Spleen (tissue), 11 donors: ENCODE data around the gene LDLRAD1. TPM values are rescaled to one million over a fixed set of nuclear protein-coding genes. Genes with fewer than 3 reads are reported as not detected.

Experiments used
- DNase-seq: peaks from one replicate; pipeline ENCODE4 v3.0.0-alpha.2; 2020
- H3K27ac ChIP-seq, 8 donors: fragments of 200-600 bp; sonication (generic) in 7 of 8; 1 replicate in 4 of 8; 2 replicates in 4 of 8; pipeline versions ENCODE4 v1.5.0 to v1.8.0; 2016 to 2021; ENCODE audit warnings: inconsistent platforms in 4 of 8, mild to moderate bottlenecking in 4 of 8, moderate library complexity in 1 of 8
- H3K27me3 ChIP-seq, 7 donors: fragments of 200-600 bp; sonication (generic) in 6 of 7; replicated peaks in 1 of 7; 1 replicate in 4 of 7; 2 replicates in 3 of 7; pipeline versions ENCODE4 v1.5.0 to v1.8.0; 2016 to 2021; ENCODE audit warnings: inconsistent platforms in 3 of 7, mild to moderate bottlenecking in 1 of 7
- H3K36me3 ChIP-seq, 6 donors: fragments of 200-600 bp; sonication (generic) in 5 of 6; 1 replicate in 4 of 6; 2 replicates in 2 of 6; pipeline versions ENCODE4 v1.5.0 to v1.8.0; 2016 to 2021; ENCODE audit warnings: inconsistent platforms in 2 of 6
- H3K4me1 ChIP-seq, 6 donors: fragments of 200-600 bp; sonication (generic) in 5 of 6; 1 replicate in 3 of 6; 2 replicates in 3 of 6; pipeline versions ENCODE4 v1.5.0 to v1.8.0; 2016 to 2021; ENCODE audit warnings: inconsistent platforms in 3 of 6
- H3K4me3 ChIP-seq, 8 donors: fragments of 200-600 bp; sonication (generic) in 7 of 8; 1 replicate in 4 of 8; 2 replicates in 4 of 8; pipeline versions ENCODE4 v1.5.0 to v1.8.0; 2016 to 2021; ENCODE audit warnings: inconsistent platforms in 4 of 8, mild to moderate bottlenecking in 4 of 8, moderate library complexity in 2 of 8
- H3K9me3 ChIP-seq, 8 donors: fragments of 200-600 bp; sonication (generic) in 7 of 8; 1 replicate in 4 of 8; 2 replicates in 4 of 8; pipeline versions ENCODE4 v1.5.0 to v1.8.0; 2016 to 2021; ENCODE audit warnings: inconsistent platforms in 4 of 8
- POLR2A ChIP-seq, 3 donors: fragments of 450-650 bp; IDR thresholded peaks; one replicate each; pipeline ENCODE4 v1.5.1; 2017; ENCODE audit warnings: antibody characterized with exemption in 3 of 3, mild to moderate bottlenecking in 1 of 3
- POLR2AphosphoS5 ChIP-seq, 3 donors: sonication (generic); formaldehyde crosslinking; IDR thresholded peaks; one replicate each; pipeline ENCODE4 v1.5.1; 2017; ENCODE audit warnings: antibody characterized with exemption in 3 of 3
- WGBS, 5 donors: extraction: QIAGEN DNeasy Blood & Tissue Kit in 3 of 5; methylation state at CpG; one replicate each; pipeline versions ENCODE4 v1.1.5 to v1.1.7; 2013 to 2018; 5-methylcytosine and 5-hydroxymethylcytosine counted together
- intact Hi-C: fragments of 100-400 bp; cut with DNase I; formaldehyde crosslinking; loops from one replicate; pipeline ENCODE4 v1.15.0; 2023; ENCODE audit warnings: low total_unique reads
- polyA plus RNA-seq, 3 donors: library from polyadenylated mRNA; stranded (reverse); fragments of 200-250 nt; gene quantifications; one replicate each; pipeline ENCODE4 v1.2.1, GENCODE V29; 2013
- total RNA-seq, 7 donors: library from RNA; depleted of rRNA in 3 of 7; stranded (reverse); fragments of >200 nt in 3 of 7; fragmentation: NEBNext Ultra II Directional in 4 of 7; extraction: Animal tissue kit (Norgen Biotek cat#: 25700) in 4 of 7; gene quantifications; one replicate each; pipeline versions ENCODE4 v1.1.0 to v1.2.1, GENCODE V29; 2016 to 2021
- TF ChIP-seq, protein P1 (sequence below), 11 experiments: fragments of 200-600 bp in 7 of 11; fragments of 450-650 bp in 4 of 11; sonication (generic) in 4 of 11; IDR thresholded peaks in 8 of 11; conservative IDR thresholded peaks in 3 of 11; 1 replicate in 7 of 11; 2 replicates in 4 of 11; pipeline versions ENCODE4 v1.4.0 to v1.8.0; 2016 to 2021; ENCODE audit warnings: antibody characterized with exemption in 11 of 11, inconsistent platforms in 4 of 11, mild to moderate bottlenecking in 1 of 11
- donor health status: healthy with polysubstance abuse.
- donor health status: DM: no; HTN: no; CAD: no; lungs with moderate emphysema.
- donor health status: DM: no; HTN: no; CAD: no.
- donor health status: Bipolar disorder and iron deficiency.
- donor health status: healthy.
- donor health status: DM: no; HTN: no; CAD: no.
- donor health status: DM: yes; HTN: yes; CAD: no.

The LDLRAD1 gene
- total and polyA plus RNA-seq, 10 donors, result not detected

DNA sequence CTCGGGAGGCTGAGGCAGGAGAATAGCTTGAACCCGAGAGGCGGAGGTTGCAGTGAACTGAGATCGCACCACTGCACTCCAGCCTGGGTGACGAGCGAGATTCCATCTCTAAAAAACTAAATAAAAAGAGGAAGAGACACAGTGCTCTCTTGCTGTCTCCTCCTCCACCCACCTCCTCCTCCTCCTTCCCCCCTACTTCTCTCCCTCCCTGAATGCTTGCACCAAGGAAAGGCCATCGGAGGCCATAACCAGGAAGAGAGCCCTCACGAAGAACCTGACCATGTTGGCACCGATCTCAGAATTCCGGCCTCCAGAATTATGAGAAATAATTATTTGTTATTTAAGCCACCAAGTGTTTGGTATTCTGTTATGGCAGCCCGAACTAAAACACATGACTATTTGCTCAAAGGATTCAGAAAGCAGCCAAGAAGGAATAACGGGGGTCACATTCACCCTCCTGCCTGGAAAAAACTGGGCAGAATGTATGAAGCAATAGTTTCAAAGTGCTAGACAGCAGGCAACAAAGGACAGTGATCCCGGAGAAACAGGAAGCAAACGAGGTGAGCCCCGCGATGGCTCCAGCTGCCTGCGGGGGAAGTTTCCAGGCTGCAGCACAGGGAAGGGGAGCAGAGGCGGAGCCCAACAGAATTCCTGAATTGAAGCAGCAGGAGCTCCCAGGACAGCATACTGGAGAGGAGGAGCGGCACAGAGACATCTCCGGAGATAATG lies 35.8 kb downstream of the LDLRAD1 start:
- intact Hi-C loops, result no loop called here
- H3K27ac ChIP-seq, result peak overlapping the region in 2 of 8 donors; percentile 26 to 53
- 45 to 48% (median 46%) methylated on average over 20 of the region's 20 CpGs for WGBS, 5 donors

DNA sequence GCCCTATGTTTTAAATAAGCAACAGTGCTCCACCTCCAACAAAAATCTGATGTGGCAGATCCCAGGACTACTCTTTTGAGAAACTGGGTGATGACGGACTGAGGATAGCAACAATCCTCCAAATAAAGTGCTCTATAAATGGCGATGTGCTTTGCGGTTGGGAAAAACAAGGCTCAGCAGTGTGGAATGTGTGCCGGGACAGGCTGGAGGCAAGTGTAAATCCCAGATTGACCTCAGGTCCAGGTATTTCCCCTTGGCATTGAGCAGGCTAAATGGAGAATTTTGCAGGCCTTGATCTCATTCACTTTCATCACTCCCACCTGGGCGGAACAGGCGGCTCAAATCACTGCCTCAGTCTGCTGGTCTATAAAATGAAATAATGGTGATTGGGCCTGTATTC lies 36.8 kb downstream of the LDLRAD1 start:
- no peaks in the 10 kb centered on the region for H3K9me3 ChIP-seq
- intact Hi-C loops, result no loop called here

More for the DNA sequence above, 35.8 kb downstream of the LDLRAD1 start:
- peak overlapping the region in 5 of 8 donors; percentile 0 to 54 (median 22) for H3K4me3 ChIP-seq
- no peaks in the 10 kb centered on the region for H3K36me3 ChIP-seq
- TF ChIP-seq, protein P1, sequence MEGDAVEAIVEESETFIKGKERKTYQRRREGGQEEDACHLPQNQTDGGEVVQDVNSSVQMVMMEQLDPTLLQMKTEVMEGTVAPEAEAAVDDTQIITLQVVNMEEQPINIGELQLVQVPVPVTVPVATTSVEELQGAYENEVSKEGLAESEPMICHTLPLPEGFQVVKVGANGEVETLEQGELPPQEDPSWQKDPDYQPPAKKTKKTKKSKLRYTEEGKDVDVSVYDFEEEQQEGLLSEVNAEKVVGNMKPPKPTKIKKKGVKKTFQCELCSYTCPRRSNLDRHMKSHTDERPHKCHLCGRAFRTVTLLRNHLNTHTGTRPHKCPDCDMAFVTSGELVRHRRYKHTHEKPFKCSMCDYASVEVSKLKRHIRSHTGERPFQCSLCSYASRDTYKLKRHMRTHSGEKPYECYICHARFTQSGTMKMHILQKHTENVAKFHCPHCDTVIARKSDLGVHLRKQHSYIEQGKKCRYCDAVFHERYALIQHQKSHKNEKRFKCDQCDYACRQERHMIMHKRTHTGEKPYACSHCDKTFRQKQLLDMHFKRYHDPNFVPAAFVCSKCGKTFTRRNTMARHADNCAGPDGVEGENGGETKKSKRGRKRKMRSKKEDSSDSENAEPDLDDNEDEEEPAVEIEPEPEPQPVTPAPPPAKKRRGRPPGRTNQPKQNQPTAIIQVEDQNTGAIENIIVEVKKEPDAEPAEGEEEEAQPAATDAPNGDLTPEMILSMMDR (IDR thresholded peaks at IDR 0.05 in 8 of 11, conservative IDR thresholded peaks at IDR 0.05 in 3 of 11), result no peak
- TF ChIP-seq POLR2A (IDR thresholded peaks at IDR 0.05), result no peak
- H3K9me3 ChIP-seq, result no peaks in the 10 kb centered on the region
- peaks cover 0 to 14% (median 8%) of the 10 kb centered on the region in 6 donors for H3K4me1 ChIP-seq
- no peak for DNase-seq
- peaks cover 0 to 5% (median 0%) of the 10 kb centered on the region in 7 donors for H3K27me3 ChIP-seq

DNA sequence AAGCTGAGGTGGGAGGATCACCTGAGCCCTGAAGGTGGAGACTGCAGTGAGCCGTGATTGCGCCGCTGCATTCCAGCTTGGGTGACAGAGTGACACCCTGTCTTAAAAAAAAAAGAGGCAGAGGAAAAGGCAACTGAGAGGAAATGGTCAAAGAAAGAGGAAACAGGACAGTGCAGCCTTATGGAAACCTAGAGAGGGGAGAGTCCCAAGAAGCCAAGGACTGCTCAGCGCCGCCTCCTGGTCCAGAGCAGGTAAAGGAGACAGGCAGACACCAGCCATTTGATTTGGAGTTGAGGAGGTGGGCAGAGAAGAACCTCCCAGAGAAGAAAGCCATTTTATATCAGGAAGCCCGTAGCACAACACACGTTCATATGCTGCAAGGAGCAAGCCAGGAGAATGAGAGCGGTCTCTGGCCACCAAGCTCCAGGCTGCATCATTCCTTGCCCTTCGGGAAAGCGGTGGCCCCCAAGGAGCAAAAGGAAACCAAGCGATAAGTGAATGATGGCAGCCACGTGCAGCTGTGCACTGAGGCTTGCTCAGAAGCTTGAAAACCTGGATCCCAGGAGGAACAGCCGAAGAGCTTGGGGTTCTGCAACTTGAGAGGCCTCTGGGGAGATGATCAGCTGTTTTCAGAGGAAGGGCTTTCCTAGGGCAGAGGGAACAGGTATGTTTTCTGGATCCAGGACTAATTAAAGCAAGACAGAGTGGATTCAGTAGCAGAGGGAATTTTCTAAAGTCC lies 38.1 kb downstream of the LDLRAD1 start:
- Histone ChIP-seq H3K27ac (no peak overlapping the region), H3K9me3 (no peaks in the 10 kb centered on the region), H3K4me1 (peaks cover 0 to 14% (median 8%) of the 10 kb centered on the region in 6 donors), H3K27me3 (peaks cover 0 to 5% (median 0%) of the 10 kb centered on the region in 7 donors), H3K4me3 (no peak overlapping the region), H3K36me3 (no peaks in the 10 kb centered on the region)
- intact Hi-C loops, result no loop called here
- no peak for DNase-seq
- WGBS, 5 donors, result 76 to 88% (median 83%) methylated on average over 13 of the region's 13 CpGs
- TF ChIP-seq, protein P1 (IDR thresholded peaks at IDR 0.05 in 8 of 11, conservative IDR thresholded peaks at IDR 0.05 in 3 of 11), result no peak
- TF ChIP-seq POLR2AphosphoS5 (IDR thresholded peaks at IDR 0.05) (no peak), POLR2A (IDR thresholded peaks at IDR 0.05) (no peak)

More for the DNA sequence above, 36.8 kb downstream of the LDLRAD1 start:
- H3K4me1 ChIP-seq, result peaks cover 0 to 14% (median 8%) of the 10 kb centered on the region in 6 donors
- DNase-seq, result no peak
- no peak overlapping the region for H3K27ac ChIP-seq
- H3K4me3 ChIP-seq, result no peak overlapping the region
- TF ChIP-seq POLR2AphosphoS5 (IDR thresholded peaks at IDR 0.05) (no peak), POLR2A (IDR thresholded peaks at IDR 0.05) (no peak)
- TF ChIP-seq, protein P1 (IDR thresholded peaks at IDR 0.05 in 8 of 11, conservative IDR thresholded peaks at IDR 0.05 in 3 of 11), result no peak
- WGBS, 5 donors, result 96 to 100% (median 97%) methylated on average over 6 of the region's 6 CpGs
- no peaks in the 10 kb centered on the region for H3K36me3 ChIP-seq
- H3K27me3 ChIP-seq, result peaks cover 0 to 5% (median 0%) of the 10 kb centered on the region in 7 donors

DNA sequence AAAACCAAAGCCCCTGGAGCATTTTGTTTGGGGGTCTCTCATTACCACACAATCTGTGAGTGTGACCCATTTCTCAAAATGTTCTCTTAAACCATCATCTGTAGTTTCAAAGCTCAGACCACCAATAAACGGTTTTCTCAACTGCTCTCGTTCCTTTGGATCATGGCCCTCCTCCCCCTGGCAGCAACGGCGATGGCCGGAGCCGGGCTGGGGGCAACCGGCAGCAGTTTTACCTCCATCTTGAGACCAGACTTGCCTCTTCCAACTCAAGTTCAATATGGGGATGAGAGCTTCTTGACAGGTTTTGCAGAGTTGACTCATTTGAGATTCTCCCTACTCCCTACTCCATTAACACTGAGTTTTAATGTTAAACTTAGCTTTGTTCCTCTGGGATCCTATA lies 42.1 kb downstream of the LDLRAD1 start:
- TF ChIP-seq, protein P1 (IDR thresholded peaks at IDR 0.05 in 8 of 11, conservative IDR thresholded peaks at IDR 0.05 in 3 of 11), result no peak
- TF ChIP-seq POLR2AphosphoS5 (IDR thresholded peaks at IDR 0.05) (no peak), POLR2A (IDR thresholded peaks at IDR 0.05) (no peak)
- Histone ChIP-seq H3K4me3 (no peak overlapping the region), H3K4me1 (no peaks in the 10 kb centered on the region), H3K27ac (no peak overlapping the region), H3K36me3 (peaks cover 0 to 25% (median 9%) of the 10 kb centered on the region in 6 donors), H3K27me3 (no peaks in the 10 kb centered on the region), H3K9me3 (no peaks in the 10 kb centered on the region)
- WGBS, 5 donors, result 95 to 97% (median 95%) methylated on average over 7 of the region's 7 CpGs
- DNase-seq, result no peak
- intact Hi-C loops, result no loop called here
